HepG2 (cell line): ENCODE data around the gene TCF25. TPM values are rescaled to one million over a fixed set of nuclear protein-coding genes. Genes with fewer than 3 reads are reported as not detected.

ENCODE experiments used
- ATAC-seq: fragments of 200-7000 bp; cut with Tn5 transposase; 3 replicates; pipeline ENCODE4 v1.9.1; 2020; ENCODE audit warnings: mild to moderate bottlenecking, moderate library complexity
- BruUV-seq: library from RNA; stranded (reverse); fragments of 400-500 nt; replicated peaks from 2 replicates; lab custom pipeline; 2021; lab: Mats Ljungman, UMichigan
- CTCF ChIA-PET: fragments of 300-600 bp; formaldehyde crosslinking; extraction: SDS; loops from one replicate; lab custom pipeline; 2021; ENCODE audit warnings: low total read pairs, inconsistent platforms, low intra/inter-chr PET ratio; lab: Yijun Ruan, JAX
- POLR2A ChIA-PET: fragments of 350-600 bp; sonication (Branson Sonifier 250); formaldehyde crosslinking; loops from one replicate; lab custom pipeline; 2020; ENCODE audit warnings: antibody characterized with exemption, inconsistent platforms; lab: Yijun Ruan, JAX
- DNase-seq: peaks from one replicate; pipeline ENCODE4 v3.0.0-alpha.2; 2015; ENCODE audit warnings: low spot score
- FAIRE-seq: peaks from 3 replicates; lab custom pipeline; 2011; peaks lifted over from hg19 to GRCh38; lab: Jason Lieb, UNC
- H2AFZ ChIP-seq: one replicate; pipeline ENCODE4 v1.6.1; 2011; ENCODE audit warnings: low read length, inconsistent platforms
- H3K27ac ChIP-seq: fragments of 300-600 bp; 3 replicates; pipeline ENCODE4 v1.8.0; 2011; ENCODE audit warnings: mixed run types, mild to moderate bottlenecking, mixed read lengths, low read length, inconsistent platforms; ENCODE audit not compliant: insufficient read depth; ENCODE audit errors: extremely low read length
- H3K27me3 ChIP-seq, 2 experiments: fragments of 200-600 bp in 1 of 2; 2 replicates in 1 of 2; 3 replicates in 1 of 2; pipeline versions ENCODE4 v1.6.0 to v1.8.0; 2011; ENCODE audit warnings: low read length in 2 of 2, mild to moderate bottlenecking in 2 of 2, moderate library complexity in 2 of 2, inconsistent platforms in 1 of 2; ENCODE audit not compliant: insufficient read depth in 2 of 2, control insufficient read depth in 1 of 2
- H3K36me3 ChIP-seq, 2 experiments: fragments of 200-600 bp in 1 of 2; replicated peaks in 1 of 2; 2 replicates in 1 of 2; 3 replicates in 1 of 2; pipeline versions ENCODE4 v1.5.1 to v1.8.0; 2011; ENCODE audit warnings: low read length in 2 of 2, inconsistent platforms in 1 of 2; ENCODE audit not compliant: insufficient read depth in 2 of 2, control insufficient read depth in 1 of 2
- H3K4me1 ChIP-seq: 2 replicates; pipeline ENCODE4 v1.5.1; 2012; ENCODE audit warnings: low read length, inconsistent platforms; ENCODE audit not compliant: insufficient read depth
- H3K4me2 ChIP-seq: 2 replicates; pipeline ENCODE4 v1.6.0; 2011; ENCODE audit warnings: low read depth, low read length, inconsistent platforms
- H3K4me3 ChIP-seq, 3 experiments: fragments of 200-600 bp in 1 of 3; sonication (generic), shearing (Covaris generic) in 1 of 3; replicated peaks in 1 of 3; 2 replicates each; pipeline ENCODE4 v1.5.1; 2011 to 2016; ENCODE audit warnings: low read length in 3 of 3, inconsistent platforms in 2 of 3, low read depth in 2 of 3, mild to moderate bottlenecking in 2 of 3, control low read depth in 1 of 3, mixed read lengths in 1 of 3; ENCODE audit not compliant: insufficient read depth in 1 of 3
- H3K79me2 ChIP-seq: one replicate; pipeline ENCODE4 v1.6.1; 2011; ENCODE audit warnings: low read length, inconsistent platforms; ENCODE audit not compliant: insufficient read depth
- H3K9ac ChIP-seq: 2 replicates; pipeline ENCODE4 v1.6.0; 2011; ENCODE audit warnings: mild to moderate bottlenecking, low read depth, low read length, inconsistent platforms; ENCODE audit not compliant: insufficient read depth
- H3K9me3 ChIP-seq: 2 replicates; pipeline ENCODE4 v1.5.1; 2012; ENCODE audit warnings: mild to moderate bottlenecking, low read length
- H4K20me1 ChIP-seq: 2 replicates; pipeline ENCODE4 v1.6.0; 2011; ENCODE audit warnings: inconsistent platforms, mild to moderate bottlenecking, low read length, moderate library complexity; ENCODE audit not compliant: insufficient read depth
- DRAP1 ChIP-seq: IDR thresholded peaks from 2 replicates; pipeline ENCODE4 v1.6.1; 2016; ENCODE audit warnings: missing genetic modification reagents, missing compliant biosample characterization
- EED ChIP-seq: sonication (generic); formaldehyde crosslinking; IDR thresholded peaks from 2 replicates; pipeline ENCODE4 v1.5.0; 2020; ENCODE audit warnings: mild to moderate bottlenecking, missing genetic modification reagents
- HBP1 ChIP-seq: IDR thresholded peaks from 2 replicates; pipeline ENCODE4 v1.6.1; 2016; ENCODE audit warnings: low read depth, control low read depth
- HNRNPH1 ChIP-seq: fragments of 200-400 bp; formaldehyde crosslinking; optimal IDR thresholded peaks from 2 replicates; pipeline ENCODE3; 2017; ENCODE audit warnings: mild to moderate bottlenecking, low read depth, low read length
- PHF8 ChIP-seq: sonication (generic); formaldehyde crosslinking; IDR thresholded peaks from 2 replicates; pipeline ENCODE4 v1.5.0; 2020; ENCODE audit warnings: missing genetic modification reagents
- SALL1 ChIP-seq: sonication (generic); formaldehyde crosslinking; IDR thresholded peaks from 2 replicates; pipeline ENCODE4 v1.8.0; 2022; ENCODE audit warnings: mild to moderate bottlenecking, missing genetic modification reagents
- SP4 ChIP-seq: sonication (generic); formaldehyde crosslinking; IDR thresholded peaks from 2 replicates; pipeline ENCODE4 v1.8.1; 2023; ENCODE audit warnings: mild to moderate bottlenecking, missing genetic modification reagents
- ZFP90 ChIP-seq: sonication (generic); formaldehyde crosslinking; IDR thresholded peaks from 2 replicates; pipeline ENCODE4 v1.8.0; 2022; ENCODE audit warnings: missing genetic modification reagents, mild to moderate bottlenecking, inconsistent platforms, borderline replicate concordance
- ZMAT3 ChIP-seq: sonication (generic); formaldehyde crosslinking; conservative IDR thresholded peaks from 2 replicates; pipeline ENCODE4 v1.7.0; 2021; ENCODE audit warnings: missing genetic modification reagents
- ZNF674 ChIP-seq: sonication (generic); formaldehyde crosslinking; IDR thresholded peaks from 2 replicates; pipeline ENCODE4 v1.5.0; 2020; ENCODE audit warnings: low read depth, mild to moderate bottlenecking, missing genetic modification reagents
- ZNF709 ChIP-seq: sonication (generic); formaldehyde crosslinking; IDR thresholded peaks from 2 replicates; pipeline ENCODE4 v1.5.0; 2020; ENCODE audit warnings: mild to moderate bottlenecking, missing genetic modification reagents
- ZNF766 ChIP-seq: sonication (generic); formaldehyde crosslinking; IDR thresholded peaks from 2 replicates; pipeline ENCODE4 v1.5.0; 2020; ENCODE audit warnings: missing genetic modification reagents, borderline replicate concordance
- WGBS: methylation state at CpG from one replicate; pipeline ENCODE4 v1.1.6; 2017; ENCODE audit warnings: low lambda C conversion rate; 5-methylcytosine and 5-hydroxymethylcytosine counted together
- in situ Hi-C: cut with HindIII; loops from 2 replicates; pipeline ENCODE4 v1.10.0; 2017; ENCODE audit warnings: low pct_unique_long_range_greater_than_20kb; ENCODE audit not compliant: extremely low pct_ligation_motif_present
- intact Hi-C: fragments of 100-400 bp; cut with micrococcal nuclease; formaldehyde crosslinking; loops from one replicate; pipeline ENCODE4 v1.10.0; 2022; ENCODE audit not compliant: unreplicated experiment
- polyA plus RNA-seq, 8 experiments: library from polyadenylated mRNA; depleted of rRNA in 3 of 8; stranded (reverse) in 7 of 8; unstranded in 1 of 8; fragments of >200 nt; fragmentation: Illumina TruSeq in 4 of 8; extraction: Trizol in 4 of 8; gene quantifications; 2 replicates each; pipeline versions ENCODE4 v1.2.1 to v1.2.3, GENCODE V29; 2011 to 2016; ENCODE audit warnings: low read depth in 4 of 8, missing spikeins in 1 of 8, mixed read lengths in 1 of 8; ENCODE audit not compliant: insufficient read depth in 1 of 8
- total RNA-seq, 5 experiments: library from RNA; depleted of rRNA; stranded (reverse); fragments of >200 nt; fragmentation: Illumina TruSeq; extraction: Trizol; gene quantifications; 2 replicates each; pipeline ENCODE4 v1.2.3, GENCODE V29; 2016; ENCODE audit warnings: low read depth in 1 of 5
- TF ChIP-seq, protein P1 (sequence below): sonication (generic); formaldehyde crosslinking; conservative IDR thresholded peaks from 2 replicates; pipeline ENCODE4 v1.4.0; 2020; ENCODE audit warnings: missing genetic modification reagents
- TF ChIP-seq, protein P2 (sequence below): sonication (generic); formaldehyde crosslinking; IDR thresholded peaks from 2 replicates; pipeline ENCODE4 v1.8.0; 2023; ENCODE audit warnings: mild to moderate bottlenecking, missing genetic modification reagents
- TF ChIP-seq, protein P3 (sequence below): sonication (generic); formaldehyde crosslinking; IDR thresholded peaks from 2 replicates; pipeline ENCODE4 v1.5.1; 2020; ENCODE audit warnings: mild to moderate bottlenecking, missing genetic modification reagents, borderline replicate concordance
- TF ChIP-seq, protein P4 (sequence below): sonication (generic); formaldehyde crosslinking; IDR thresholded peaks from 2 replicates; pipeline ENCODE4 v1.4.0; 2020; ENCODE audit warnings: mild to moderate bottlenecking, missing genetic modification reagents

The TCF25 gene
- total and polyA plus RNA-seq, 2 of the 13 experiments (the other 11 are each of a cell fraction or from before 2014, with no cell fraction given) = 138 to 206 TPM

DNA sequence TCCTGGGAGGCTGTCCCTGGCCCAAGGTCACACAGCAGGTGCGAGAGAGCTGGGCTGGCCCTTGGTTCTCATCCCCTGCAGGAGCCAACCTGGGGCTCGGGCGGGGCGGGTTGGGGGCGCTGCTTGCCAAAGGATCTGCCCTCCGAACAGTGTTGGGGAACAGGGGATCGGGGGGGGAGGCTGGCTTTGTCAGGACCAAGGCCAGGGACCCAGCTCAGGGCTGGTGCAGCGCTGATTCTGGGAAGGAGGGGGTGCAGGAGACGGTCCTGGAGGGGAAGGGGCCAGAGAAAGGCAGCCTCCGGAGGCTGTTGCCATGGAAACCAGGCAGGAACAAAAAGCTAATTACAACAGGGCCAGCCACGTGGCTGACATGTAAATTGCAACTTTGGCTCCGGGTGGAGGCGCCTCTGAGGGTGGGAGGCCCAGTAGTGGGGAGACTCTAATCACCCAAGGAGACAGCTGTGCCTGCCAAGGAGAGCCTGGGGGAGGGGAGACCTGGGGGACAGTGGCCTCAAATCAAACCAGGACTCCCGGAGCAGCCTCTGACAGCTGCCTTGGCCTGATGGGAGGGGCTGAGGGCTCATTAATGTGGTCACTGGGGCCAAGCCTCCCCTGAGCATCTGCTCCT lies 51.0 kb downstream of the TCF25 start:
- in situ Hi-C loops (loop anchor here (5.0 kb wide), 1 partner anchor 98 kb away; no protein-coding TSS in a partner anchor), intact Hi-C loops (loop anchor here (5.0 kb wide), 1 partner anchor 98 kb away; no protein-coding TSS in a partner anchor)
- peaks cover 0 to 2% of the 10 kb centered on the region in 2 experiments; a peak in 1 of 5 replicates for H3K36me3 ChIP-seq
- peaks cover 39% of the 10 kb centered on the region for H3K4me1 ChIP-seq
- CTCF ChIA-PET = no interaction called here
- H3K9me3 ChIP-seq = no peaks in the 10 kb centered on the region
- H3K27ac ChIP-seq = no peak overlapping the region
- peak overlapping the region; percentile 98 for H3K4me2 ChIP-seq
- ATAC-seq (no peak), DNase-seq (peak; percentile 55), FAIRE-seq (no peak)
- no peaks in the 10 kb centered on the region; a peak in 1 of 5 replicates for H3K27me3 ChIP-seq
- H2AFZ ChIP-seq = no peak overlapping the region
- POLR2A ChIA-PET = interaction anchor here (0.8 to 4.8 kb wide), 11 partner anchors 9 to 109 kb away, joined by 3 to 86 read pairs (median 13); partner anchors contain the start of genes DBNDD1, DEF8 and TCF25
- peaks cover 37% of the 10 kb centered on the region for H3K79me2 ChIP-seq
- H3K4me3 ChIP-seq = peak overlapping the region; percentile 74 to 90 (median 81)
- no TSS peak for BruUV-seq
- 31% methylated on average over 13 of the region's 14 CpGs for WGBS
- H3K9ac ChIP-seq = peak overlapping the region; percentile 78
- H4K20me1 ChIP-seq = peaks cover 44% of the 10 kb centered on the region
- no peak for TF ChIP-seq SP4 (CRISPR knock-in tag)
- no peak for TF ChIP-seq EED
- no peak for TF ChIP-seq ZNF674
- TF ChIP-seq ZMAT3 (CRISPR knock-in tag) = no peak
- TF ChIP-seq ZFP90 = no peak
- TF ChIP-seq, protein P1, sequence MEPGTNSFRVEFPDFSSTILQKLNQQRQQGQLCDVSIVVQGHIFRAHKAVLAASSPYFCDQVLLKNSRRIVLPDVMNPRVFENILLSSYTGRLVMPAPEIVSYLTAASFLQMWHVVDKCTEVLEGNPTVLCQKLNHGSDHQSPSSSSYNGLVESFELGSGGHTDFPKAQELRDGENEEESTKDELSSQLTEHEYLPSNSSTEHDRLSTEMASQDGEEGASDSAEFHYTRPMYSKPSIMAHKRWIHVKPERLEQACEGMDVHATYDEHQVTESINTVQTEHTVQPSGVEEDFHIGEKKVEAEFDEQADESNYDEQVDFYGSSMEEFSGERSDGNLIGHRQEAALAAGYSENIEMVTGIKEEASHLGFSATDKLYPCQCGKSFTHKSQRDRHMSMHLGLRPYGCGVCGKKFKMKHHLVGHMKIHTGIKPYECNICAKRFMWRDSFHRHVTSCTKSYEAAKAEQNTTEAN (CRISPR knock-in tag) = no peak
- TF ChIP-seq HBP1 = no peak
- TF ChIP-seq, protein P2, sequence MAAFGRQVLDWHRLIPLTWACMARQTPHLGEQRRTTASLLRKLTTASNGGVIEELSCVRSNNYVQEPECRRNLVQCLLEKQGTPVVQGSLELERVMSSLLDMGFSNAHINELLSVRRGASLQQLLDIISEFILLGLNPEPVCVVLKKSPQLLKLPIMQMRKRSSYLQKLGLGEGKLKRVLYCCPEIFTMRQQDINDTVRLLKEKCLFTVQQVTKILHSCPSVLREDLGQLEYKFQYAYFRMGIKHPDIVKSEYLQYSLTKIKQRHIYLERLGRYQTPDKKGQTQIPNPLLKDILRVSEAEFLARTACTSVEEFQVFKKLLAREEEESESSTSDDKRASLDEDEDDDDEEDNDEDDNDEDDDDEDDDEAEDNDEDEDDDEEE (CRISPR knock-in tag) = no peak
- no peak for TF ChIP-seq DRAP1 (CRISPR knock-in tag)
- TF ChIP-seq HNRNPH1 = no peak
- TF ChIP-seq ZNF766 (CRISPR knock-in tag) = no peak
- TF ChIP-seq ZNF709 = no peak
- TF ChIP-seq, protein P3, sequence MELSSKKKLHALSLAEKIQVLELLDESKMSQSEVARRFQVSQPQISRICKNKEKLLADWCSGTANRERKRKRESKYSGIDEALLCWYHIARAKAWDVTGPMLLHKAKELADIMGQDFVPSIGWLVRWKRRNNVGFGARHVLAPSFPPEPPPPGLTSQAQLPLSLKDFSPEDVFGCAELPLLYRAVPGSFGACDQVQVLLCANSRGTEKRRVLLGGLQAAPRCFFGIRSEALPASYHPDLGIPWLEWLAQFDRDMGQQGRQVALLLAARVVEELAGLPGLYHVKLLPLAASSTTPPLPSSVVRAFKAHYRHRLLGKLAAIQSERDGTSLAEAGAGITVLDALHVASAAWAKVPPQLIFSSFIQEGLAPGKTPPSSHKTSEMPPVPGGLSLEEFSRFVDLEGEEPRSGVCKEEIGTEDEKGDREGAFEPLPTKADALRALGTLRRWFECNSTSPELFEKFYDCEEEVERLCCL (CRISPR knock-in tag) = no peak
- TF ChIP-seq SALL1 (CRISPR knock-in tag) = no peak
- no peak for TF ChIP-seq PHF8 (CRISPR knock-in tag)
- TF ChIP-seq, protein P4, sequence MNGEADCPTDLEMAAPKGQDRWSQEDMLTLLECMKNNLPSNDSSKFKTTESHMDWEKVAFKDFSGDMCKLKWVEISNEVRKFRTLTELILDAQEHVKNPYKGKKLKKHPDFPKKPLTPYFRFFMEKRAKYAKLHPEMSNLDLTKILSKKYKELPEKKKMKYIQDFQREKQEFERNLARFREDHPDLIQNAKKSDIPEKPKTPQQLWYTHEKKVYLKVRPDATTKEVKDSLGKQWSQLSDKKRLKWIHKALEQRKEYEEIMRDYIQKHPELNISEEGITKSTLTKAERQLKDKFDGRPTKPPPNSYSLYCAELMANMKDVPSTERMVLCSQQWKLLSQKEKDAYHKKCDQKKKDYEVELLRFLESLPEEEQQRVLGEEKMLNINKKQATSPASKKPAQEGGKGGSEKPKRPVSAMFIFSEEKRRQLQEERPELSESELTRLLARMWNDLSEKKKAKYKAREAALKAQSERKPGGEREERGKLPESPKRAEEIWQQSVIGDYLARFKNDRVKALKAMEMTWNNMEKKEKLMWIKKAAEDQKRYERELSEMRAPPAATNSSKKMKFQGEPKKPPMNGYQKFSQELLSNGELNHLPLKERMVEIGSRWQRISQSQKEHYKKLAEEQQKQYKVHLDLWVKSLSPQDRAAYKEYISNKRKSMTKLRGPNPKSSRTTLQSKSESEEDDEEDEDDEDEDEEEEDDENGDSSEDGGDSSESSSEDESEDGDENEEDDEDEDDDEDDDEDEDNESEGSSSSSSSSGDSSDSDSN = no peak
